ENCODE data around the gene NOTCH2.

The NOTCH2 gene

GRCh38 chr1:119902775-119903442 is 166.6 kb downstream of the NOTCH2 start:
- no peak for DNase-seq

- no peak for DNase-seq
Measured at GRCh38 chr1:119898981-119899720, 170.3 kb downstream of the NOTCH2 start.

- no peak for DNase-seq
Measured at GRCh38 chr1:119898530-119898929, 170.9 kb downstream of the NOTCH2 start.

- no peak for DNase-seq
Measured at GRCh38 chr1:119896303-119896702, 173.2 kb downstream of the NOTCH2 start, which contains the start of gene ADAM30. ADAM30 (minus strand) TSS chr1:119896515; CDS start chr1:119896336, 179 bp downstream.

GRCh38 chr1:119895102-119895501 is 174.4 kb downstream of the NOTCH2 start:
- no peak for DNase-seq

GRCh38 chr1:119893827-119894700 is 175.4 kb downstream of the NOTCH2 start:
- no peak for DNase-seq

- no peak for DNase-seq
Measured at GRCh38 chr1:119893238-119893791, 176.1 kb downstream of the NOTCH2 start.

- no peak for DNase-seq
Measured at GRCh38 chr1:119891386-119891785, 178.1 kb downstream of the NOTCH2 start.

- no peak for DNase-seq
Measured at GRCh38 chr1:119888476-119888875, 181.0 kb downstream of the NOTCH2 start.

- DNase-seq = no peak
Measured at GRCh38 chr1:119887427-119887826, 182.0 kb downstream of the NOTCH2 start.

GRCh38 chr1:119885903-119886783 is 183.3 kb downstream of the NOTCH2 start:
- peak; percentile 84 for DNase-seq

- DNase-seq = no peak
Measured at GRCh38 chr1:119884711-119885110, 184.8 kb downstream of the NOTCH2 start.

GRCh38 chr1:119883826-119884225 is 185.6 kb downstream of the NOTCH2 start:
- DNase-seq = no peak

- DNase-seq = no peak
Measured at GRCh38 chr1:119882132-119883049, 187.1 kb downstream of the NOTCH2 start.

GRCh38 chr1:119879510-119880434 is 189.7 kb downstream of the NOTCH2 start:
- no peak for DNase-seq

- no peak for DNase-seq
Measured at GRCh38 chr1:119878171-119878570, 191.3 kb downstream of the NOTCH2 start.

- no peak for DNase-seq
Measured at GRCh38 chr1:119874186-119874585, 195.3 kb downstream of the NOTCH2 start.

- DNase-seq = no peak
Measured at GRCh38 chr1:119873135-119874015, 196.1 kb downstream of the NOTCH2 start.

- DNase-seq = no peak
Measured at GRCh38 chr1:119871881-119872280, 197.6 kb downstream of the NOTCH2 start.

Measured in activated effector memory CD4-positive, alpha-beta T cell treated with anti-CD3 and anti-CD28 coated beads, Interleukin-2, amount 50 U/mL, for 16 hours (primary cell).